Breast epithelium (tissue), 3 donors: ENCODE measurements around the gene XCR1.

Experiments used
- CTCF ChIP-seq, 3 donors: fragments of 450-650 bp; IDR thresholded peaks; one replicate each; pipeline ENCODE4 v1.5.1; 2016 to 2017; ENCODE audit warnings: antibody characterized with exemption in 3 of 3, mild to moderate bottlenecking in 3 of 3, moderate library complexity in 3 of 3
- POLR2A ChIP-seq: fragments of 450-650 bp; IDR thresholded peaks from one replicate; pipeline ENCODE4 v1.6.1; 2016; ENCODE audit warnings: antibody characterized with exemption, mild to moderate bottlenecking, moderate library complexity

- no peak for TF ChIP-seq CTCF (IDR thresholded peaks at IDR 0.05)
- no peak for TF ChIP-seq POLR2A
These were observed 58.6 kb downstream of the XCR1 start for GRCh38 chr3:45968706-45969105.
